Measurements from ENCODE around the gene MTHFD1L. TPM values are rescaled to one million over a fixed set of nuclear protein-coding genes. Genes with fewer than 3 reads are reported as not detected.
A peak's percentile ranks its signal among the peaks of the same experiment; 100 is the strongest.

Gene MTHFD1L
- total and polyA plus RNA-seq, 9 of the 15 experiments (the other 6 are each of a cell fraction or from before 2014, with no cell fraction given): 20.9 to 128 (median 61.0) TPM

DNA sequence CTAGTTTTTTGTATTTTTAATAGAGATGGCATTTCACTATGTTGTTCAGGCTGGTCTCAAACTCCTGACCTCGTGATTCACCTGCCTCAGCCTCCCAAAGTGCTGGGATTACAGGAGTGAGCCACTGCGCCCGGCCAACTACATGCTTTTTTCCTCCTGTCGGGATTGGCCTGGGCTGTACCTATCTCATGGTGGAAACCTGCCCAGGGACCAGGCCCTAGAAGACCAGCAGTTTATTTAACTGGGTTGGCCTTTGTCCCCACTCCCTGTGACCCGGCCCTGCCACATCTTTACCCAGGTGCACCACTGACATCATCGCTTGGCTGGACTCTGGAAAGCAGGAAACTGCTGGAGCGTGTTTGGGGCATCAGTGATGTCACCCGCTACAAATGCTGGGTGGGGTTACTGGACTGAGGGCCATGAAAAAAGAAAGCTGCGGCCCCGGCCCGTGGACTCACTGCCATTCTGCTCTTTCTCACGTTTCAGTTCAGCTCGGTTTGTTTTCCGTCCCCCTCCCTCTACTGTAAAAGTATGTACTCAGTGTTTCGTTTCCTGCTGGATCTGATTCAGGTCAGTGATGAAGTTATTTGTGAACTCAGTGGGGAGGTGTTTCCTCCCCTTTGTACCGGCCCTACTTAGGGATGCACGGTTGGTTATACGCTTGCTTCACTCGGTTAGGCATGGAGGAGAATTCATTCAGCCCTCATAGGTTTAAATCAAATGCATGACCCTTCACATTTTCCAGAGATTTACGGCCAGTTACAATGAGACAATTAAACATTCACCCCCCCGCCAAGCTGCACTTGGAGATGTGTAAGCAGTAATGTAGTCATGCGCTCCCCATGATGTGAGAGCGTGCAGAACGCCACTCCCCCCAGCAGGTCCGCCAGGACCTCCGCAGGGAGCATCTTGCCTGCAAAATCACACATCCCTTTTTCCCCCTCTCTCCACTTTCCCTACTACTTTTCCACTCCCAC, 179.3 kb downstream of the MTHFD1L start:
- H3K4me3 ChIP-seq: no peak overlapping the region
- no peak overlapping the region for H3K4me2 ChIP-seq (ENCODE audit: insufficient read depth, low read length)
- H3K9me3 ChIP-seq (replicated peaks; ENCODE audit: control insufficient read depth, insufficient read depth, low read depth, low read length): no peaks in the 10 kb centered on the region
- ChIA-PET CTCF (ENCODE audit: low intra/inter-chr PET ratio) (no interaction called here), POLR2A (no interaction called here)
- H3K9ac ChIP-seq (ENCODE audit: insufficient read depth in 1 of 2, low read depth in 2 of 2, low read length in 2 of 2): no peak overlapping the region; a peak in 1 of 4 replicates
- intact Hi-C loops (cut with micrococcal nuclease) (loop anchor here (5.0 kb wide), 1 partner anchor 43 kb away; no protein-coding TSS in a partner anchor), in situ Hi-C loops (cut with MboI) (no loop called here)
- FAIRE-seq (no peak), ATAC-seq (no peak), DNase-seq (ENCODE audit: extremely low read depth in 1 of 4, low spot score in 3 of 4) (no peak)
- H4K20me1 ChIP-seq (replicated peaks; ENCODE audit: control insufficient read depth, insufficient read depth, low read length): no peaks in the 10 kb centered on the region
- peaks cover 39% of the 10 kb centered on the region for H3K36me3 ChIP-seq (ENCODE audit: control insufficient read depth, insufficient read depth, low read length)
- H3K27me3 ChIP-seq (ENCODE audit: control insufficient read depth in 2 of 2, insufficient read depth in 2 of 2, low read length in 2 of 2): no peaks in the 10 kb centered on the region
- WGBS (ENCODE audit: insufficient coverage, low coverage, missing lambda C conversion rate): 89% methylated on average over 23 of the region's 26 CpGs
- no peaks in the 10 kb centered on the region for H3K9me1 ChIP-seq (ENCODE audit: control insufficient read depth, insufficient read depth, low read length)
- no peak overlapping the region for H3K27ac ChIP-seq (ENCODE audit: extremely low read depth, low read depth, low read length)
- no peaks in the 10 kb centered on the region for H3K79me2 ChIP-seq (ENCODE audit: control insufficient read depth, insufficient read depth, low read length)
- no peak overlapping the region for H2AFZ ChIP-seq (ENCODE audit: low read depth, low read length)
- no TSS peak for BruUV-seq (replicated peaks)
- H3K4me1 ChIP-seq (replicated peaks in 1 of 2; ENCODE audit: control insufficient read depth in 2 of 2, insufficient read depth in 2 of 2, low read length in 2 of 2): peaks cover 12 to 25% of the 10 kb centered on the region in 2 experiments; a peak in 4 of 5 replicates
- TF ChIP-seq STAT5A (IDR thresholded peaks at IDR 0.05; ENCODE audit: borderline replicate concordance, low read length): no peak
- TF ChIP-seq, protein P1, sequence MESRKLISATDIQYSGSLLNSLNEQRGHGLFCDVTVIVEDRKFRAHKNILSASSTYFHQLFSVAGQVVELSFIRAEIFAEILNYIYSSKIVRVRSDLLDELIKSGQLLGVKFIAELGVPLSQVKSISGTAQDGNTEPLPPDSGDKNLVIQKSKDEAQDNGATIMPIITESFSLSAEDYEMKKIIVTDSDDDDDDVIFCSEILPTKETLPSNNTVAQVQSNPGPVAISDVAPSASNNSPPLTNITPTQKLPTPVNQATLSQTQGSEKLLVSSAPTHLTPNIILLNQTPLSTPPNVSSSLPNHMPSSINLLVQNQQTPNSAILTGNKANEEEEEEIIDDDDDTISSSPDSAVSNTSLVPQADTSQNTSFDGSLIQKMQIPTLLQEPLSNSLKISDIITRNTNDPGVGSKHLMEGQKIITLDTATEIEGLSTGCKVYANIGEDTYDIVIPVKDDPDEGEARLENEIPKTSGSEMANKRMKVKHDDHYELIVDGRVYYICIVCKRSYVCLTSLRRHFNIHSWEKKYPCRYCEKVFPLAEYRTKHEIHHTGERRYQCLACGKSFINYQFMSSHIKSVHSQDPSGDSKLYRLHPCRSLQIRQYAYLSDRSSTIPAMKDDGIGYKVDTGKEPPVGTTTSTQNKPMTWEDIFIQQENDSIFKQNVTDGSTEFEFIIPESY (CRISPR knock-in tag; IDR thresholded peaks at IDR 0.05): 0 out of 2 replicates have a peak, but pooled peaks have one; percentile 40

Data from K562 (cell line).